HG02763 (cell line): ENCODE measurements around the gene MYO3B.
"Not testable (repeated sequence)": the region's sequence is repeated elsewhere in the genome, so short reads cannot be mapped to it uniquely, and the experiment has no call there.

ENCODE experiments used
- ATAC-seq: cut with Tn5 transposase; IDR thresholded peaks from one replicate; pipeline ENCODE4 v1.9.1; 2021; ENCODE audit warnings: mild to moderate bottlenecking, moderate library complexity; ENCODE audit not compliant: unreplicated experiment

MYO3B gene

GRCh38 chr2:170401187-170401586, 223.2 kb downstream of the MYO3B start:
- no peak for ATAC-seq

- ATAC-seq: no peak
Observed at GRCh38 chr2:170404846-170405245, 226.9 kb downstream of the MYO3B start.

- no peak for ATAC-seq
Observed at GRCh38 chr2:170405326-170405725, 227.4 kb downstream of the MYO3B start.

GRCh38 chr2:170408461-170409163, 230.7 kb downstream of the MYO3B start:
- ATAC-seq: peak; percentile 58

- ATAC-seq: no peak
Observed at GRCh38 chr2:170409164-170409535, 231.2 kb downstream of the MYO3B start.

GRCh38 chr2:170411660-170412059, 233.7 kb downstream of the MYO3B start:
- ATAC-seq: no peak

- no peak for ATAC-seq
Observed at GRCh38 chr2:170420961-170421687, 243.2 kb downstream of the MYO3B start.

- no peak for ATAC-seq
Observed at GRCh38 chr2:170423919-170424318, 246.0 kb downstream of the MYO3B start.

- no peak for ATAC-seq
Observed at GRCh38 chr2:170425281-170425751, 247.4 kb downstream of the MYO3B start.

GRCh38 chr2:170428868-170429267, 250.9 kb downstream of the MYO3B start:
- ATAC-seq: no peak

GRCh38 chr2:170432823-170433222, 254.9 kb downstream of the MYO3B start:
- no peak for ATAC-seq

GRCh38 chr2:170433448-170433847, 255.5 kb downstream of the MYO3B start:
- ATAC-seq: no peak

- not testable (repeated sequence) for ATAC-seq
Observed at GRCh38 chr2:170434396-170434795, 256.4 kb downstream of the MYO3B start.

GRCh38 chr2:170434900-170435621, 257.1 kb downstream of the MYO3B start:
- ATAC-seq: peak; percentile 58

GRCh38 chr2:170436077-170436943, 258.4 kb downstream of the MYO3B start:
- no peak for ATAC-seq

- ATAC-seq: no peak
Observed at GRCh38 chr2:170446078-170446477, 268.1 kb downstream of the MYO3B start.

- no peak for ATAC-seq
Observed at GRCh38 chr2:170449034-170449433, 271.1 kb downstream of the MYO3B start.

GRCh38 chr2:170454471-170455372, 276.8 kb downstream of the MYO3B start:
- ATAC-seq: no peak

GRCh38 chr2:170455617-170456426, 277.9 kb downstream of the MYO3B start:
- no peak for ATAC-seq
